Activated CD4-positive, CD25-positive, alpha-beta regulatory T cell treated with anti-CD3 and anti-CD28 coated beads, Interleukin-2, amount 50 U/mL, for 72 hours (primary cell): Measurements from ENCODE around the gene CYB5RL.
"Not testable (repeated sequence)": the region's sequence is repeated elsewhere in the genome, so short reads cannot be mapped to it uniquely, and the experiment has no call there.

Experiments used
- DNase-seq: peaks from one replicate; pipeline ENCODE4 v3.0.0; 2021

Gene CYB5RL

GRCh38 chr1:54225378-54225777 is 25.5 kb upstream of the CYB5RL start:
- DNase-seq: no peak

GRCh38 chr1:54224233-54224632 is 24.4 kb upstream of the CYB5RL start:
- DNase-seq: no peak

GRCh38 chr1:54223441-54224202 is 23.8 kb upstream of the CYB5RL start:
- no peak for DNase-seq

- no peak for DNase-seq
These were observed 22.9 kb upstream of the CYB5RL start for GRCh38 chr1:54222711-54223110.

- no peak for DNase-seq
These were observed 22.1 kb upstream of the CYB5RL start for GRCh38 chr1:54221867-54222484.

GRCh38 chr1:54221113-54221834 is 21.4 kb upstream of the CYB5RL start:
- DNase-seq: no peak

- DNase-seq: no peak
These were observed 20.4 kb upstream of the CYB5RL start for GRCh38 chr1:54220004-54220811.

GRCh38 chr1:54219688-54220003 is 19.8 kb upstream of the CYB5RL start:
- DNase-seq: no peak

- DNase-seq: no peak
These were observed 19.3 kb upstream of the CYB5RL start for GRCh38 chr1:54218883-54219687.

GRCh38 chr1:54215523-54215922 is 15.7 kb upstream of the CYB5RL start:
- DNase-seq: no peak

- DNase-seq: no peak
These were observed 13.0 kb upstream of the CYB5RL start for GRCh38 chr1:54212872-54213271.

GRCh38 chr1:54207896-54208295 is 8.1 kb upstream of the CYB5RL start:
- not testable (repeated sequence) for DNase-seq

- no peak for DNase-seq
These were observed 7.5 kb upstream of the CYB5RL start for GRCh38 chr1:54207287-54207686.

GRCh38 chr1:54204199-54204598 is 4.4 kb upstream of the CYB5RL start:
- no peak for DNase-seq

- no peak for DNase-seq
These were observed 728 bp upstream of the CYB5RL start for GRCh38 chr1:54200519-54200997.

GRCh38 chr1:54199151-54199764 is 572 bp downstream of the CYB5RL start:
- no peak for DNase-seq

GRCh38 chr1:54193453-54193852 is 6.4 kb downstream of the CYB5RL start:
- no peak for DNase-seq

- DNase-seq: no peak
These were observed 8.3 kb downstream of the CYB5RL start for GRCh38 chr1:54191525-54191924.

- no peak for DNase-seq
These were observed 9.3 kb downstream of the CYB5RL start for GRCh38 chr1:54190526-54190925.

GRCh38 chr1:54188291-54188690 is 11.5 kb downstream of the CYB5RL start:
- DNase-seq: no peak

GRCh38 chr1:54186056-54186455 is 13.8 kb downstream of the CYB5RL start:
- no peak for DNase-seq
